ENCODE results near the gene MED9. TPM values are rescaled to one million over a fixed set of nuclear protein-coding genes. Genes with fewer than 3 reads are reported as not detected.

The MED9 gene
- total and polyA plus RNA-seq, 4 donors, result 6.4 to 12.5 (median 8.8) TPM

- DNase-seq (ENCODE audit: low spot score), result no peak
- Histone ChIP-seq H3K9ac (ENCODE audit: low read depth in 1 of 2, low read length in 2 of 2) (no peak overlapping the region), H3K9me3 (ENCODE audit: control insufficient read depth in 4 of 4, low read length in 3 of 4) (no peaks in the 10 kb centered on the region), H3K27ac (ENCODE audit: low read depth in 1 of 2, low read length in 2 of 2) (no peak overlapping the region), H3K4me3 (ENCODE audit: low read depth in 1 of 3, low read length in 3 of 3) (no peak overlapping the region), H3K27me3 (ENCODE audit: control insufficient read depth in 4 of 4, insufficient read depth in 4 of 4, low read length in 3 of 4) (no peaks in the 10 kb centered on the region), H3K36me3 (ENCODE audit: control insufficient read depth in 4 of 4, insufficient read depth in 3 of 4, low read depth in 1 of 4, low read length in 3 of 4) (peaks cover 3 to 28% (median 9%) of the 10 kb centered on the region in 4 donors), H3K4me1 (ENCODE audit: control insufficient read depth in 4 of 4, insufficient read depth in 4 of 4, low read length in 3 of 4) (no peaks in the 10 kb centered on the region)
- WGBS, result 96% methylated on average over 33 of the region's 33 CpGs
- TF ChIP-seq ATF3 (IDR thresholded peaks at IDR 0.05) (no peak), NR2F2 (IDR thresholded peaks at IDR 0.05) (no peak), REST (IDR thresholded peaks at IDR 0.05) (no peak), HNF4G (IDR thresholded peaks at IDR 0.05) (no peak), ZBTB33 (IDR thresholded peaks at IDR 0.05) (no peak), SP1 (IDR thresholded peaks at IDR 0.05) (no peak), TAF1 (conservative IDR thresholded peaks at IDR 0.05) (no peak), FOXA2 (IDR thresholded peaks at IDR 0.05) (no peak), CTCF (IDR thresholded peaks at IDR 0.05; ENCODE audit: low read depth, low read length, missing input control) (no peak), EGR1 (IDR thresholded peaks at IDR 0.05; ENCODE audit: low read depth in 2 of 2) (no peak), RXRA (IDR thresholded peaks at IDR 0.05) (no peak), MAX (IDR thresholded peaks at IDR 0.05) (no peak), FOXA1 (IDR thresholded peaks at IDR 0.05) (no peak), RAD21 (IDR thresholded peaks at IDR 0.05) (no peak)
Measured at GRCh38 chr17:17508646-17509591, 32.1 kb downstream of the MED9 start.

Data from liver (tissue), 9 donors.